ENCODE measurements around the gene ZNF598. TPM values are rescaled to one million over a fixed set of nuclear protein-coding genes. Genes with fewer than 3 reads are reported as not detected.

Gene ZNF598
- total RNA-seq, 3 donors from 2014 or later, result 41.9 to 45.4 (median 42.4) TPM

- Histone ChIP-seq H3K36me3 (ENCODE audit: low read depth) (peaks cover 17% of the 10 kb centered on the region), H3K9me3 (no peaks in the 10 kb centered on the region), H3K4me1 (ENCODE audit: low read depth) (peaks cover 18% of the 10 kb centered on the region), H3K4me3 (no peak overlapping the region)
- no peak for ATAC-seq
- no peak for DNase-seq
- intact Hi-C loops (cut with DNase I, micrococcal nuclease), result no loop called here
- TF ChIP-seq CTCF (IDR thresholded peaks at IDR 0.05), result no peak
These were observed 7.9 kb downstream of the ZNF598 start for GRCh38 chr16:2001456-2002355.

GRCh38 chr16:2001035-2001434, 8.6 kb downstream of the ZNF598 start:
- Histone ChIP-seq H3K9me3 (no peaks in the 10 kb centered on the region), H3K4me3 (no peak overlapping the region), H3K36me3 (ENCODE audit: low read depth) (peaks cover 17% of the 10 kb centered on the region), H3K4me1 (ENCODE audit: low read depth) (peaks cover 19% of the 10 kb centered on the region)
- ATAC-seq, result no peak
- no peak for TF ChIP-seq CTCF (IDR thresholded peaks at IDR 0.05)
- intact Hi-C loops (cut with DNase I, micrococcal nuclease), result no loop called here
- DNase-seq, result no peak

GRCh38 chr16:1999866-2000514, 9.6 kb downstream of the ZNF598 start:
- no peaks in the 10 kb centered on the region for H3K9me3 ChIP-seq
- H3K4me3 ChIP-seq, result no peak overlapping the region
- no peak for TF ChIP-seq CTCF (IDR thresholded peaks at IDR 0.05)
- DNase-seq, result no peak
- intact Hi-C loops (cut with DNase I, micrococcal nuclease), result no loop called here
- peaks cover 17% of the 10 kb centered on the region for H3K36me3 ChIP-seq (ENCODE audit: low read depth)
- H3K4me1 ChIP-seq (ENCODE audit: low read depth), result peaks cover 17% of the 10 kb centered on the region
- no peak for ATAC-seq

GRCh38 chr16:1998852-1999801, 10.5 kb downstream of the ZNF598 start:
- no peaks in the 10 kb centered on the region for H3K9me3 ChIP-seq
- H3K4me3 ChIP-seq, result no peak overlapping the region
- TF ChIP-seq CTCF (IDR thresholded peaks at IDR 0.05), result no peak
- peaks cover 17% of the 10 kb centered on the region for H3K36me3 ChIP-seq (ENCODE audit: low read depth)
- H3K4me1 ChIP-seq (ENCODE audit: low read depth), result peaks cover 11% of the 10 kb centered on the region
- intact Hi-C loops (cut with DNase I, micrococcal nuclease), result no loop called here
- DNase-seq, result no peak
- no peak for ATAC-seq

- Histone ChIP-seq H3K4me1 (ENCODE audit: low read depth) (peaks cover 4% of the 10 kb centered on the region), H3K9me3 (no peaks in the 10 kb centered on the region), H3K4me3 (no peak overlapping the region), H3K36me3 (ENCODE audit: low read depth) (peaks cover 17% of the 10 kb centered on the region)
- no peak for DNase-seq
- intact Hi-C loops (cut with DNase I, micrococcal nuclease), result no loop called here
- no peak for TF ChIP-seq CTCF (IDR thresholded peaks at IDR 0.05)
- ATAC-seq, result no peak
These were observed 11.2 kb downstream of the ZNF598 start for GRCh38 chr16:1998360-1998835.
